ENCODE measurements around the gene PTH.
A peak's percentile ranks its signal among the peaks of the same experiment; 100 is the strongest.

Gene PTH

GRCh38 chr11:13502492-13502891 is 6.7 kb upstream of the PTH start:
- no peaks in the 10 kb centered on the region for H3K36me3 ChIP-seq
- H3K9me3 ChIP-seq, result no peaks in the 10 kb centered on the region
- H3K27ac ChIP-seq, result no peak overlapping the region
- peaks cover 12% of the 10 kb centered on the region for H3K27me3 ChIP-seq
- H3K4me1 ChIP-seq (ENCODE audit: control insufficient read depth in 1 of 2, insufficient read depth in 1 of 2, low read depth in 1 of 2, low read length in 1 of 2), result no peaks in the 10 kb centered on the region
- no peak for TF ChIP-seq CTCF (IDR thresholded peaks at IDR 0.05)
- no peak overlapping the region for H3K4me3 ChIP-seq (ENCODE audit: low read depth in 1 of 2, low read length in 1 of 2)

GRCh38 chr11:13494051-13494450 is 1.7 kb downstream of the PTH start:
- Histone ChIP-seq H3K4me3 (ENCODE audit: low read depth in 1 of 2, low read length in 1 of 2) (no peak overlapping the region), H3K27ac (no peak overlapping the region), H3K36me3 (no peaks in the 10 kb centered on the region), H3K27me3 (peaks cover 41% of the 10 kb centered on the region), H3K9me3 (no peaks in the 10 kb centered on the region), H3K4me1 (ENCODE audit: control insufficient read depth in 1 of 2, insufficient read depth in 1 of 2, low read depth in 1 of 2, low read length in 1 of 2) (no peaks in the 10 kb centered on the region)
- no peak for TF ChIP-seq CTCF (IDR thresholded peaks at IDR 0.05)

- H3K9me3 ChIP-seq, result no peaks in the 10 kb centered on the region
- H3K36me3 ChIP-seq, result no peaks in the 10 kb centered on the region
- TF ChIP-seq CTCF (IDR thresholded peaks at IDR 0.05), result no peak
- peak overlapping the region; percentile 41 to 44 for H3K4me3 ChIP-seq (ENCODE audit: low read depth in 1 of 2, low read length in 1 of 2)
- H3K4me1 ChIP-seq (ENCODE audit: control insufficient read depth in 1 of 2, insufficient read depth in 1 of 2, low read depth in 1 of 2, low read length in 1 of 2), result no peaks in the 10 kb centered on the region
- H3K27me3 ChIP-seq, result peaks cover 5% of the 10 kb centered on the region
- H3K27ac ChIP-seq, result peak overlapping the region; percentile 14
Observed at GRCh38 chr11:13487661-13488030, 8.2 kb downstream of the PTH start.

- H3K27ac ChIP-seq, result peak overlapping the region; percentile 14
- no peaks in the 10 kb centered on the region for H3K4me1 ChIP-seq (ENCODE audit: control insufficient read depth in 1 of 2, insufficient read depth in 1 of 2, low read depth in 1 of 2, low read length in 1 of 2)
- peak overlapping the region; percentile 41 to 44 for H3K4me3 ChIP-seq (ENCODE audit: low read depth in 1 of 2, low read length in 1 of 2)
- no peaks in the 10 kb centered on the region for H3K27me3 ChIP-seq
- no peaks in the 10 kb centered on the region for H3K9me3 ChIP-seq
- TF ChIP-seq CTCF (IDR thresholded peaks at IDR 0.05), result peak; percentile 45
- H3K36me3 ChIP-seq, result no peaks in the 10 kb centered on the region
Observed at GRCh38 chr11:13486926-13487660, 8.7 kb downstream of the PTH start.

GRCh38 chr11:13480198-13480597 is 15.6 kb downstream of the PTH start:
- Histone ChIP-seq H3K27me3 (peaks cover 17% of the 10 kb centered on the region), H3K9me3 (no peaks in the 10 kb centered on the region), H3K36me3 (no peaks in the 10 kb centered on the region), H3K4me3 (ENCODE audit: low read depth in 1 of 2, low read length in 1 of 2) (no peak overlapping the region), H3K27ac (no peak overlapping the region), H3K4me1 (ENCODE audit: control insufficient read depth in 1 of 2, insufficient read depth in 1 of 2, low read depth in 1 of 2, low read length in 1 of 2) (no peaks in the 10 kb centered on the region)
- TF ChIP-seq CTCF (IDR thresholded peaks at IDR 0.05), result no peak

Measured in neutrophil (primary cell).